ENCODE measurements around the gene MARCHF2. TPM values are rescaled to one million over a fixed set of nuclear protein-coding genes. Genes with fewer than 3 reads are reported as not detected.

Gene MARCHF2
- total RNA-seq, 2 donors from 2014 or later = 32.9 to 35.9 TPM

- Histone ChIP-seq H3K4me1 (peaks cover 58% of the 10 kb centered on the region), H3K4me3 (no peak overlapping the region), H3K27ac (peak overlapping the region; percentile 9 to 62 (median 37)), H3K9me3 (no peaks in the 10 kb centered on the region), H3K27me3 (no peaks in the 10 kb centered on the region), H3K36me3 (replicated peaks in 1 of 2; ENCODE audit: insufficient read depth in 1 of 2, low read depth in 2 of 2) (peaks cover 0 to 8% of the 10 kb centered on the region in 2 donors)
- WGBS, 2 donors = 75 to 100% methylated on average over 3 to 9 of the region's 10 CpGs
- TF ChIP-seq CTCF (IDR thresholded peaks at IDR 0.05) = no peak
- no peak for TF ChIP-seq POLR2A (IDR thresholded peaks at IDR 0.05)
- intact Hi-C loops (cut with DNase I) = loop anchor here (5.0 kb wide), 1 partner anchor 41 kb away; no protein-coding TSS in a partner anchor
- ATAC-seq (peak; percentile 5), DNase-seq (no peak)
Measured at GRCh38 chr19:8397746-8398310, 15.3 kb upstream of the MARCHF2 start.

- H3K9me3 ChIP-seq = no peaks in the 10 kb centered on the region
- 32 to 62% methylated on average over 3 to 9 of the region's 9 CpGs for WGBS, 2 donors
- DNase-seq (peak in 1 of 4 donors; percentile 46), ATAC-seq (peak; percentile 13)
- intact Hi-C loops (cut with DNase I) = loop anchor here (5.0 kb wide), 1 partner anchor 41 kb away; no protein-coding TSS in a partner anchor
- peak overlapping the region in 3 of 4 donors; percentile 9 to 62 (median 58) for H3K27ac ChIP-seq
- peaks cover 53% of the 10 kb centered on the region for H3K4me1 ChIP-seq
- no peak overlapping the region for H3K4me3 ChIP-seq
- TF ChIP-seq CTCF (IDR thresholded peaks at IDR 0.05) (no peak), POLR2A (IDR thresholded peaks at IDR 0.05) (no peak)
- peaks cover 0 to 10% of the 10 kb centered on the region in 2 donors for H3K36me3 ChIP-seq (replicated peaks in 1 of 2; ENCODE audit: insufficient read depth in 1 of 2, low read depth in 2 of 2)
- H3K27me3 ChIP-seq = no peaks in the 10 kb centered on the region
Measured at GRCh38 chr19:8398311-8398771, 14.8 kb upstream of the MARCHF2 start.

- Histone ChIP-seq H3K9me3 (no peaks in the 10 kb centered on the region), H3K27ac (peak overlapping the region in 1 of 4 donors; percentile 8), H3K27me3 (no peaks in the 10 kb centered on the region), H3K4me1 (peaks cover 44% of the 10 kb centered on the region), H3K36me3 (replicated peaks in 1 of 2; ENCODE audit: insufficient read depth in 1 of 2, low read depth in 2 of 2) (peaks cover 6 to 12% of the 10 kb centered on the region in 2 donors), H3K4me3 (no peak overlapping the region)
- 92 to 98% methylated on average over 13 to 34 of the region's 34 CpGs for WGBS, 2 donors
- intact Hi-C loops (cut with DNase I) = loop anchor here (5.0 to 10.0 kb wide), 2 partner anchors 42 to 105 kb away; partner anchors contain the start of gene PRAM1
- ATAC-seq (no peak), DNase-seq (no peak)
- TF ChIP-seq POLR2A (IDR thresholded peaks at IDR 0.05) = no peak
- no peak for TF ChIP-seq CTCF (IDR thresholded peaks at IDR 0.05)
Measured at GRCh38 chr19:8399681-8400188, 13.4 kb upstream of the MARCHF2 start.

GRCh38 chr19:8401981-8402411 lies 11.1 kb upstream of the MARCHF2 start:
- H3K4me3 ChIP-seq = no peak overlapping the region
- WGBS, 2 donors = 98% methylated on average over 16 of the region's 21 CpGs; no CpG with 5 or more reads in 1 of the 2 donors
- H3K9me3 ChIP-seq = no peaks in the 10 kb centered on the region
- TF ChIP-seq POLR2A (IDR thresholded peaks at IDR 0.05) = no peak
- no peak for TF ChIP-seq CTCF (IDR thresholded peaks at IDR 0.05)
- no peaks in the 10 kb centered on the region for H3K27me3 ChIP-seq
- H3K36me3 ChIP-seq (replicated peaks in 1 of 2; ENCODE audit: insufficient read depth in 1 of 2, low read depth in 2 of 2) = peaks cover 6 to 12% of the 10 kb centered on the region in 2 donors
- H3K27ac ChIP-seq = no peak overlapping the region
- ATAC-seq (no peak), DNase-seq (no peak)
- peaks cover 25% of the 10 kb centered on the region for H3K4me1 ChIP-seq
- intact Hi-C loops (cut with DNase I) = loop anchor here (10.0 kb wide), 1 partner anchor 103 kb away; the partner anchor contains the start of gene PRAM1
